Endothelial cell of umbilical vein (primary cell): ENCODE data around the gene ITIH2. TPM values are rescaled to one million over a fixed set of nuclear protein-coding genes. Genes with fewer than 3 reads are reported as not detected.

Experiments
- BruUV-seq: library from RNA; stranded (reverse); fragments of 400-500 nt; replicated peaks from 2 replicates; lab custom pipeline; 2021; lab: Mats Ljungman, UMichigan
- CTCF ChIA-PET: fragments of 300-600, 350-600 bp; sonication (Branson Sonifier 250); formaldehyde crosslinking; loops from one replicate; lab custom pipeline; 2021; ENCODE audit warnings: antibody characterized with exemption, inconsistent platforms; lab: Charles Lee
- POLR2A ChIA-PET: fragments of 300-600, 350-600 bp; sonication (Branson Sonifier 250); formaldehyde crosslinking; loops from one replicate; lab custom pipeline; 2021; ENCODE audit warnings: antibody characterized with exemption, inconsistent platforms; lab: Charles Lee
- DNase-seq: peaks from one replicate; pipeline ENCODE4 v3.0.0-alpha.2; 2011; ENCODE audit warnings: low read depth, low spot score
- FAIRE-seq: peaks from 2 replicates; lab custom pipeline; 2011; peaks lifted over from hg19 to GRCh38; lab: Jason Lieb, UNC
- H2AFZ ChIP-seq: 2 replicates; pipeline ENCODE4 v1.6.0; 2012; ENCODE audit warnings: low read depth, low read length, control low read depth, inconsistent platforms
- H3K27ac ChIP-seq: 2 replicates; pipeline ENCODE4 v1.5.1; 2011; ENCODE audit warnings: low read depth, mild to moderate bottlenecking, control low read depth, low read length, moderate library complexity; ENCODE audit not compliant: insufficient read depth
- H3K27me3 ChIP-seq, 2 experiments: 2 replicates each; pipeline versions ENCODE4 v1.6.0 to v1.6.1; 2011; ENCODE audit warnings: low read length in 2 of 2, mixed read lengths in 1 of 2; ENCODE audit not compliant: control insufficient read depth in 2 of 2, insufficient read depth in 2 of 2
- H3K36me3 ChIP-seq, 2 experiments: 2 replicates in 1 of 2; 3 replicates in 1 of 2; pipeline ENCODE4 v1.5.1; 2011; ENCODE audit warnings: low read length in 2 of 2, mild to moderate bottlenecking in 1 of 2, moderate library complexity in 1 of 2; ENCODE audit not compliant: control insufficient read depth in 2 of 2, insufficient read depth in 2 of 2; ENCODE audit errors: extremely low read depth in 1 of 2
- H3K4me1 ChIP-seq: 3 replicates; pipeline ENCODE4 v1.5.1; 2011; ENCODE audit warnings: mild to moderate bottlenecking, low read length; ENCODE audit not compliant: control insufficient read depth, insufficient read depth; ENCODE audit errors: extremely low read depth
- H3K4me2 ChIP-seq: 2 replicates; pipeline ENCODE4 v1.6.1; 2011; ENCODE audit warnings: low read length, control low read depth, mixed read lengths; ENCODE audit not compliant: insufficient read depth
- H3K4me3 ChIP-seq, 3 experiments: fragments of 200-600 bp in 1 of 3; sonication (generic), shearing (Covaris generic) in 1 of 3; replicated peaks in 1 of 3; 2 replicates each; pipeline ENCODE4 v1.5.1; 2011 to 2016; ENCODE audit warnings: control low read depth in 3 of 3, low read length in 3 of 3, mild to moderate bottlenecking in 2 of 3, inconsistent platforms in 1 of 3, low read depth in 1 of 3, moderate library complexity in 1 of 3; ENCODE audit not compliant: insufficient read depth in 1 of 3
- H3K79me2 ChIP-seq: 2 replicates; pipeline ENCODE4 v1.6.0; 2012; ENCODE audit warnings: low read length, inconsistent platforms; ENCODE audit not compliant: control insufficient read depth, insufficient read depth
- H3K9ac ChIP-seq: replicated peaks from 2 replicates; pipeline ENCODE3; 2011; ENCODE audit warnings: low read length, control low read depth; ENCODE audit not compliant: insufficient read depth; ENCODE audit errors: extremely low read depth
- H3K9me1 ChIP-seq: replicated peaks from 3 replicates; pipeline ENCODE4 v1.6.0; 2011; ENCODE audit warnings: mild to moderate bottlenecking, low read length; ENCODE audit not compliant: control insufficient read depth, insufficient read depth; ENCODE audit errors: extremely low read depth
- H3K9me3 ChIP-seq: replicated peaks from 2 replicates; pipeline ENCODE4 v1.5.1; 2012; ENCODE audit warnings: low read length, inconsistent platforms; ENCODE audit not compliant: control insufficient read depth, insufficient read depth
- H4K20me1 ChIP-seq: replicated peaks from 2 replicates; pipeline ENCODE3; 2011; ENCODE audit warnings: mild to moderate bottlenecking, low read length; ENCODE audit not compliant: control insufficient read depth, insufficient read depth; ENCODE audit errors: extremely low read depth
- CTCF ChIP-seq, 2 donors: IDR thresholded peaks; 1 replicate in 1 of 2; 2 replicates in 1 of 2; pipeline ENCODE4 v1.5.1; 2011; ENCODE audit warnings: low read length in 2 of 2, mild to moderate bottlenecking in 2 of 2, moderate library complexity in 2 of 2, control low read depth in 1 of 2, inconsistent platforms in 1 of 2, low read depth in 1 of 2; ENCODE audit not compliant: insufficient read depth in 1 of 2; ENCODE audit errors: extremely low read depth in 1 of 2
- EZH2 ChIP-seq: IDR thresholded peaks from 2 replicates; pipeline ENCODE4 v1.6.1; 2012; ENCODE audit warnings: borderline replicate concordance, low read depth, mild to moderate bottlenecking, moderate library complexity, low read length, inconsistent platforms; ENCODE audit not compliant: severe bottlenecking
- FOS ChIP-seq: IDR thresholded peaks from 2 replicates; pipeline ENCODE4 v1.6.1; 2011; ENCODE audit warnings: mild to moderate bottlenecking, low read length, moderate library complexity, borderline replicate concordance; ENCODE audit not compliant: insufficient read depth
- GATA2 ChIP-seq: IDR thresholded peaks from 2 replicates; pipeline ENCODE4 v1.7.0; 2011; ENCODE audit warnings: low read depth, mild to moderate bottlenecking, moderate library complexity, mixed read lengths, low read length; ENCODE audit not compliant: insufficient read length, insufficient read depth
- JUN ChIP-seq: IDR thresholded peaks from 2 replicates; pipeline ENCODE4 v1.6.1; 2011; ENCODE audit warnings: borderline replicate concordance, low read depth; ENCODE audit not compliant: insufficient read length, insufficient read depth
- MAX ChIP-seq: IDR thresholded peaks from 2 replicates; pipeline ENCODE4 v1.6.1; 2011; ENCODE audit not compliant: insufficient read depth, insufficient read length
- MYC ChIP-seq: IDR thresholded peaks from one replicate; pipeline ENCODE4 v1.6.1; 2011; ENCODE audit warnings: mild to moderate bottlenecking, low read depth, low read length
- POLR2A ChIP-seq: IDR thresholded peaks from 2 replicates; pipeline ENCODE4 v1.6.1; 2012; ENCODE audit warnings: low read depth, mild to moderate bottlenecking, control low read depth, low read length
- POLR2AphosphoS5 ChIP-seq: IDR thresholded peaks from 2 replicates; pipeline ENCODE4 v1.6.1; 2012; ENCODE audit warnings: low read depth, mild to moderate bottlenecking, control low read depth, low read length, moderate library complexity; ENCODE audit not compliant: insufficient read depth
- dilution Hi-C: fragments of 300-500 bp; cut with MboI; formaldehyde crosslinking; loops from one replicate; pipeline ENCODE4 v1.15.0; 2019; ENCODE audit warnings: low sequenced_read_pairs; ENCODE audit not compliant: extremely low pct_ligation_motif_present
- intact Hi-C: fragments of 100-400 bp; cut with micrococcal nuclease; formaldehyde crosslinking; loops from one replicate; pipeline ENCODE4 v1.10.0; 2022
- polyA plus RNA-seq, 4 experiments: library from polyadenylated mRNA; depleted of rRNA in 3 of 4; stranded (reverse) in 3 of 4; unstranded in 1 of 4; fragments of >200 nt; gene quantifications; 2 replicates each; pipeline versions ENCODE4 v1.2.1 to v1.2.3, GENCODE V29; 2011 to 2012; ENCODE audit warnings: missing spikeins in 1 of 4
- total RNA-seq: library from RNA; stranded (reverse); gene quantifications from 2 replicates; pipeline ENCODE4 v1.2.3, GENCODE V29; 2021

Gene ITIH2
- total and polyA plus RNA-seq, 2 donors (not counting 3 experiments of a cell fraction or from before 2014, with no cell fraction given): not detected

GRCh38 chr10:7795605-7796004 lies 92.5 kb downstream of the ITIH2 start:
- FAIRE-seq (no peak), DNase-seq (peak; percentile 55)
- TF ChIP-seq CTCF (IDR thresholded peaks at IDR 0.05; ENCODE audit: extremely low read depth in 1 of 2, insufficient read depth in 1 of 2, low read depth in 1 of 2, low read length in 2 of 2) (no peak), FOS (no peak), MYC (no peak), JUN (no peak), POLR2A (no peak), POLR2AphosphoS5 (no peak), EZH2 (no peak), MAX (no peak), GATA2 (no peak)
- no peaks in the 10 kb centered on the region for H3K27me3 ChIP-seq
- no peak overlapping the region for H2AFZ ChIP-seq
- H3K4me1 ChIP-seq: peaks cover 17% of the 10 kb centered on the region
- dilution Hi-C loops: no loop called here
- H3K4me2 ChIP-seq: no peak overlapping the region
- H3K9me3 ChIP-seq: no peaks in the 10 kb centered on the region
- intact Hi-C loops: no loop called here
- ChIA-PET POLR2A (no interaction called here), CTCF (interaction anchor here (0.6 kb wide), 1 partner anchor 1302 kb away, joined by 3 read pairs; no protein-coding TSS in a partner anchor)
- H3K27ac ChIP-seq: no peak overlapping the region
- BruUV-seq: no TSS peak
- no peaks in the 10 kb centered on the region for H4K20me1 ChIP-seq
- peaks cover 2 to 10% of the 10 kb centered on the region in 2 experiments for H3K36me3 ChIP-seq
- no peak overlapping the region for H3K4me3 ChIP-seq
- no peak overlapping the region for H3K9ac ChIP-seq
- H3K79me2 ChIP-seq: peaks cover 59% of the 10 kb centered on the region
- no peaks in the 10 kb centered on the region for H3K9me1 ChIP-seq
